Epithelial cell of umbilical artery (primary cell): Measurements from ENCODE around the gene SRL. TPM values are rescaled to one million over a fixed set of nuclear protein-coding genes. Genes with fewer than 3 reads are reported as not detected.

Experiments
- total RNA-seq: library from RNA; depleted of rRNA; stranded (reverse); fragments of >200 nt; gene quantifications from 2 replicates; pipeline ENCODE4 v1.2.3, GENCODE V29; 2014

The SRL gene
- under 0.01 and 0.15 TPM in 2 replicates for total RNA-seq

GRCh38 chr16:4241928-4242283, at the start of gene SRL:
Gene SRL (minus strand): TSS chr16:4242080. CDS start chr16:4242067, 13 bp downstream.

Other genes with a start within 250 kb of the SRL start
- gene ADCY9, start 125.6 kb downstream of the SRL start, total RNA-seq, result 7.5 and 12.6 TPM in 2 replicates
- gene TFAP4, start 30.9 kb upstream of the SRL start, total RNA-seq, result 6.8 and 8.8 TPM in 2 replicates
- gene GLIS2, start 74.0 kb upstream of the SRL start, total RNA-seq, result 0.91 and 1.3 TPM in 2 replicates
- 27.4 and 28.3 TPM in 2 replicates for gene PAM16, start 109.2 kb upstream of the SRL start, total RNA-seq
- 0.32 and 1.2 TPM in 2 replicates for gene VASN, start 129.8 kb upstream of the SRL start, total RNA-seq
- gene CORO7, start 174.5 kb upstream of the SRL start, total RNA-seq, result 31.5 and 32.7 TPM in 2 replicates
- 39.0 and 57.8 TPM in 2 replicates for gene DNAJA3, start 183.8 kb upstream of the SRL start, total RNA-seq
- 57.0 and 85.4 TPM in 2 replicates for gene NMRAL1, start 232.5 kb upstream of the SRL start, total RNA-seq
- 118 and 179 TPM in 2 replicates for gene HMOX2, start 234.3 kb upstream of the SRL start, total RNA-seq